Glutamatergic neuron (in vitro differentiated cells): ENCODE measurements around the gene SIN3B. TPM values are rescaled to one million over a fixed set of nuclear protein-coding genes. Genes with fewer than 3 reads are reported as not detected.
A peak's percentile ranks its signal among the peaks of the same experiment; 100 is the strongest.

Source experiments
- DNase-seq: peaks from one replicate; pipeline ENCODE4 v3.0.0; 2022
- H3K27ac Mint-ChIP-seq: one replicate; pipeline ENCODE4 v1.8.0; 2020; ENCODE audit warnings: mild to moderate bottlenecking, mixed read lengths, inconsistent platforms; ENCODE audit not compliant: unreplicated experiment
- H3K27me3 Mint-ChIP-seq: one replicate; pipeline ENCODE4 v1.8.0; 2020; ENCODE audit warnings: mild to moderate bottlenecking, moderate library complexity, mixed read lengths, inconsistent platforms; ENCODE audit not compliant: unreplicated experiment
- H3K36me3 Mint-ChIP-seq: one replicate; pipeline ENCODE4 v1.8.0; 2020; ENCODE audit warnings: mild to moderate bottlenecking, mixed read lengths, inconsistent platforms; ENCODE audit not compliant: unreplicated experiment
- H3K4me1 Mint-ChIP-seq: one replicate; pipeline ENCODE4 v1.8.0; 2020; ENCODE audit warnings: mild to moderate bottlenecking, low read depth, mixed read lengths, inconsistent platforms; ENCODE audit not compliant: unreplicated experiment
- H3K4me3 Mint-ChIP-seq: one replicate; pipeline ENCODE4 v1.8.0; 2020; ENCODE audit warnings: mild to moderate bottlenecking, mixed read lengths, inconsistent platforms; ENCODE audit not compliant: unreplicated experiment
- H3K9me3 Mint-ChIP-seq: one replicate; pipeline ENCODE4 v1.8.0; 2020; ENCODE audit warnings: mild to moderate bottlenecking, moderate library complexity, mixed read lengths, inconsistent platforms; ENCODE audit not compliant: unreplicated experiment
- CTCF ChIP-seq: fragments of 200-600 bp; sonication (generic); IDR thresholded peaks from one replicate; pipeline ENCODE4 v1.5.0; 2021; ENCODE audit not compliant: partially characterized antibody, unreplicated experiment
- total RNA-seq: library from RNA; stranded (reverse); fragmentation: NEBNext Ultra II Directional; extraction: Animal tissue kit (Norgen Biotek cat#: 25700); gene quantifications from one replicate; pipeline ENCODE4 v1.2.1, GENCODE V29; 2021; ENCODE audit not compliant: unreplicated experiment

The SIN3B gene
- total RNA-seq, 1 donor from 2014 or later, result 97.9 TPM

- Mint-ChIP-seq H3K27me3 (peaks cover 6% of the 10 kb centered on the region), H3K9me3 (peaks cover 10% of the 10 kb centered on the region), H3K4me3 (peak overlapping the region; percentile 81), H3K27ac (no peak overlapping the region), H3K36me3 (no peaks in the 10 kb centered on the region), H3K4me1 (peaks cover 3% of the 10 kb centered on the region)
- no peak for TF ChIP-seq CTCF
- no peak for DNase-seq
Measured at GRCh38 chr19:16829822-16830289, 658 bp downstream of the SIN3B start.

GRCh38 chr19:16830679-16831078, 1.5 kb downstream of the SIN3B start:
- Mint-ChIP-seq H3K36me3 (no peaks in the 10 kb centered on the region), H3K4me3 (peak overlapping the region; percentile 71), H3K27ac (peak overlapping the region; percentile 43), H3K4me1 (peaks cover 2% of the 10 kb centered on the region), H3K27me3 (peaks cover 6% of the 10 kb centered on the region), H3K9me3 (peaks cover 10% of the 10 kb centered on the region)
- no peak for TF ChIP-seq CTCF
- no peak for DNase-seq

GRCh38 chr19:16831531-16831930, 2.3 kb downstream of the SIN3B start:
- H3K4me3 Mint-ChIP-seq, result no peak overlapping the region
- DNase-seq, result no peak
- no peak overlapping the region for H3K27ac Mint-ChIP-seq
- no peaks in the 10 kb centered on the region for H3K36me3 Mint-ChIP-seq
- peaks cover 6% of the 10 kb centered on the region for H3K27me3 Mint-ChIP-seq
- peaks cover 3% of the 10 kb centered on the region for H3K4me1 Mint-ChIP-seq
- peaks cover 12% of the 10 kb centered on the region for H3K9me3 Mint-ChIP-seq
- no peak for TF ChIP-seq CTCF

GRCh38 chr19:16834747-16835146, 5.5 kb downstream of the SIN3B start:
- H3K4me3 Mint-ChIP-seq, result no peak overlapping the region
- H3K9me3 Mint-ChIP-seq, result peaks cover 3% of the 10 kb centered on the region
- DNase-seq, result no peak
- H3K4me1 Mint-ChIP-seq, result peaks cover 3% of the 10 kb centered on the region
- H3K36me3 Mint-ChIP-seq, result no peaks in the 10 kb centered on the region
- no peak for TF ChIP-seq CTCF
- peaks cover 3% of the 10 kb centered on the region for H3K27me3 Mint-ChIP-seq
- no peak overlapping the region for H3K27ac Mint-ChIP-seq

- Mint-ChIP-seq H3K4me1 (peaks cover 2% of the 10 kb centered on the region), H3K36me3 (no peaks in the 10 kb centered on the region), H3K9me3 (peaks cover 3% of the 10 kb centered on the region), H3K4me3 (no peak overlapping the region), H3K27ac (no peak overlapping the region), H3K27me3 (no peaks in the 10 kb centered on the region)
- DNase-seq, result no peak
- TF ChIP-seq CTCF, result no peak
Measured at GRCh38 chr19:16836115-16837034, 7.2 kb downstream of the SIN3B start.
